ENCODE data around the gene WNT2B.

DNA sequence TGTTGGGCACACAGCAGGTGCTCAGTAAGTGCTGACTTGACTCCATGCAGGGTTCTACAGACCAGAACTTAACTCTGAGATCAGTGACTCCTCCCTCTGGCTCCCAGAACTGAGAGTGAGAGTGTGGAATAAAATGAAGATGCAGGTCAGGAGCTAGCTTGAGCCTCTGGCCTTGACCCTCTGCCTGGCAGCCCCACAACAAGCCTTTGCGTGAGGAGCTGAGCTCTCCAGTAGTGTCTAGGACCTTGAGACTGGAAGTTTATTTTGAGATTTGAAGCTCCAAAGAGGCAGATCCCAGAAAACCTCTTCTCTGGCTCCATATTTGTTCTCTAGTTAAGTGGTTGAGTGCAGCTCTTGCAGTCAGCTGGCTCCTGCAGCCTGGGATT lies 3.4 kb upstream of the WNT2B start:
- TF ChIP-seq, protein P1, sequence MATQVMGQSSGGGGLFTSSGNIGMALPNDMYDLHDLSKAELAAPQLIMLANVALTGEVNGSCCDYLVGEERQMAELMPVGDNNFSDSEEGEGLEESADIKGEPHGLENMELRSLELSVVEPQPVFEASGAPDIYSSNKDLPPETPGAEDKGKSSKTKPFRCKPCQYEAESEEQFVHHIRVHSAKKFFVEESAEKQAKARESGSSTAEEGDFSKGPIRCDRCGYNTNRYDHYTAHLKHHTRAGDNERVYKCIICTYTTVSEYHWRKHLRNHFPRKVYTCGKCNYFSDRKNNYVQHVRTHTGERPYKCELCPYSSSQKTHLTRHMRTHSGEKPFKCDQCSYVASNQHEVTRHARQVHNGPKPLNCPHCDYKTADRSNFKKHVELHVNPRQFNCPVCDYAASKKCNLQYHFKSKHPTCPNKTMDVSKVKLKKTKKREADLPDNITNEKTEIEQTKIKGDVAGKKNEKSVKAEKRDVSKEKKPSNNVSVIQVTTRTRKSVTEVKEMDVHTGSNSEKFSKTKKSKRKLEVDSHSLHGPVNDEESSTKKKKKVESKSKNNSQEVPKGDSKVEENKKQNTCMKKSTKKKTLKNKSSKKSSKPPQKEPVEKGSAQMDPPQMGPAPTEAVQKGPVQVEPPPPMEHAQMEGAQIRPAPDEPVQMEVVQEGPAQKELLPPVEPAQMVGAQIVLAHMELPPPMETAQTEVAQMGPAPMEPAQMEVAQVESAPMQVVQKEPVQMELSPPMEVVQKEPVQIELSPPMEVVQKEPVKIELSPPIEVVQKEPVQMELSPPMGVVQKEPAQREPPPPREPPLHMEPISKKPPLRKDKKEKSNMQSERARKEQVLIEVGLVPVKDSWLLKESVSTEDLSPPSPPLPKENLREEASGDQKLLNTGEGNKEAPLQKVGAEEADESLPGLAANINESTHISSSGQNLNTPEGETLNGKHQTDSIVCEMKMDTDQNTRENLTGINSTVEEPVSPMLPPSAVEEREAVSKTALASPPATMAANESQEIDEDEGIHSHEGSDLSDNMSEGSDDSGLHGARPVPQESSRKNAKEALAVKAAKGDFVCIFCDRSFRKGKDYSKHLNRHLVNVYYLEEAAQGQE (IDR thresholded peaks at IDR 0.05; ENCODE audit: insufficient replicate concordance, low read depth), result no peak
- no peak for TF ChIP-seq POLR2AphosphoS5 (IDR thresholded peaks at IDR 0.05; ENCODE audit: low read depth)
